ENCODE measurements around the gene THNSL1. TPM values are rescaled to one million over a fixed set of nuclear protein-coding genes. Genes with fewer than 3 reads are reported as not detected.

Gene THNSL1
- total RNA-seq, 1 donor from 2014 or later: 0.58 TPM

- TF ChIP-seq CTCF (conservative IDR thresholded peaks at IDR 0.05; ENCODE audit: low read depth, low read length): no peak
- no peak for DNase-seq (ENCODE audit: low read depth)
- no peak overlapping the region for H3K4me3 ChIP-seq (ENCODE audit: low read depth, low read length)
Measured at GRCh38 chr10:25039531-25039930, 23.1 kb downstream of the THNSL1 start.

- TF ChIP-seq CTCF (conservative IDR thresholded peaks at IDR 0.05; ENCODE audit: low read depth, low read length): no peak
- no peak overlapping the region for H3K4me3 ChIP-seq (ENCODE audit: low read depth, low read length)
- DNase-seq (ENCODE audit: low read depth): no peak
Measured at GRCh38 chr10:25046641-25047040, 30.2 kb downstream of the THNSL1 start.

- DNase-seq (ENCODE audit: low read depth): no peak
- TF ChIP-seq CTCF (conservative IDR thresholded peaks at IDR 0.05; ENCODE audit: low read depth, low read length): no peak
- H3K4me3 ChIP-seq (ENCODE audit: low read depth, low read length): no peak overlapping the region
Measured at GRCh38 chr10:25047088-25047487, 30.7 kb downstream of the THNSL1 start.

GRCh38 chr10:25047591-25048301 is 31.3 kb downstream of the THNSL1 start:
- no peak for TF ChIP-seq CTCF (conservative IDR thresholded peaks at IDR 0.05; ENCODE audit: low read depth, low read length)
- DNase-seq (ENCODE audit: low read depth): no peak
- H3K4me3 ChIP-seq (ENCODE audit: low read depth, low read length): no peak overlapping the region

GRCh38 chr10:25048450-25048849 is 32.0 kb downstream of the THNSL1 start:
- DNase-seq (ENCODE audit: low read depth): no peak
- no peak overlapping the region for H3K4me3 ChIP-seq (ENCODE audit: low read depth, low read length)
- TF ChIP-seq CTCF (conservative IDR thresholded peaks at IDR 0.05; ENCODE audit: low read depth, low read length): no peak

GRCh38 chr10:25049966-25050365 is 33.6 kb downstream of the THNSL1 start:
- H3K4me3 ChIP-seq (ENCODE audit: low read depth, low read length): no peak overlapping the region
- DNase-seq (ENCODE audit: low read depth): no peak
- no peak for TF ChIP-seq CTCF (conservative IDR thresholded peaks at IDR 0.05; ENCODE audit: low read depth, low read length)

- H3K4me3 ChIP-seq (ENCODE audit: low read depth, low read length): no peak overlapping the region
- no peak for DNase-seq (ENCODE audit: low read depth)
- no peak for TF ChIP-seq CTCF (conservative IDR thresholded peaks at IDR 0.05; ENCODE audit: low read depth, low read length)
Measured at GRCh38 chr10:25050402-25050801, 34.0 kb downstream of the THNSL1 start.
